ENCODE results near the gene PGAP3.

The PGAP3 gene

DNA sequence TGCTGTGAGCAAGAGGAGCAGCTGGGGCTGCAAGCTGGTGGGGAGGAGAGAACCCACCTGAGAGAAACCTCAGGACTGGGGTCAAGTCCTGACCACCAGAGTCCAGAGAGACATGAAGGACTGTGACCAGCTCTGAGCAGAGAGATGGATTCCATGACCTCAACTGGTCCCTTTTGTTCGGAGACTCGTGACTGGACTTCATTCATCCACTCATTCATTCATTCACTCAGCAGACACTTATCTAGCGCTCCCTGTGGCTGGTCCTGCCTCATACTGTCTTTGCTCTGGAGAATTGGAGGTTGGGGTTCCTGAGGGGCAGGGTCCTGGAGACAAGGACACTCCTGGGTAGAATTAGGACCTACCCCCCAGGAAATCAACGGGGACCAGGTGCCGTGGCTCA, 16.1 kb upstream of the PGAP3 start:
- no peak overlapping the region for H3K27ac ChIP-seq (ENCODE audit: extremely low read depth, low read depth, low read length)
- TF ChIP-seq ZNF341 (tag by site-specific recombination; IDR thresholded peaks at IDR 0.05; ENCODE audit: low read depth) (no peak), ZNF629 (tag by site-specific recombination; IDR thresholded peaks at IDR 0.05) (no peak), ZSCAN30 (tag by site-specific recombination; IDR thresholded peaks at IDR 0.05) (no peak), ZNF660 (tag by site-specific recombination; IDR thresholded peaks at IDR 0.05) (no peak), GLIS1 (tag by site-specific recombination; IDR thresholded peaks at IDR 0.05) (no peak)
- peaks cover 3 to 41% of the 10 kb centered on the region in 2 experiments; a peak in 1 of 3 replicates for H3K36me3 ChIP-seq (ENCODE audit: control insufficient read depth in 2 of 2, insufficient read depth in 1 of 2, low read length in 2 of 2)
- H3K9me3 ChIP-seq (ENCODE audit: control insufficient read depth, insufficient read depth, low read depth, low read length) = no peaks in the 10 kb centered on the region
- H3K4me3 ChIP-seq (ENCODE audit: low read depth, low read length) = no peak overlapping the region
- H3K4me1 ChIP-seq (ENCODE audit: control insufficient read depth, insufficient read depth, low read length) = peaks cover 13% of the 10 kb centered on the region; the same call in 1 of the 2 replicates
- POLR2A ChIA-PET = no interaction called here
- CTCF ChIA-PET = interaction anchor here (0.7 to 1.5 kb wide), 4 partner anchors 69 to 372 kb away, joined by 3 to 4 read pairs (median 3); no protein-coding TSS in a partner anchor

DNA sequence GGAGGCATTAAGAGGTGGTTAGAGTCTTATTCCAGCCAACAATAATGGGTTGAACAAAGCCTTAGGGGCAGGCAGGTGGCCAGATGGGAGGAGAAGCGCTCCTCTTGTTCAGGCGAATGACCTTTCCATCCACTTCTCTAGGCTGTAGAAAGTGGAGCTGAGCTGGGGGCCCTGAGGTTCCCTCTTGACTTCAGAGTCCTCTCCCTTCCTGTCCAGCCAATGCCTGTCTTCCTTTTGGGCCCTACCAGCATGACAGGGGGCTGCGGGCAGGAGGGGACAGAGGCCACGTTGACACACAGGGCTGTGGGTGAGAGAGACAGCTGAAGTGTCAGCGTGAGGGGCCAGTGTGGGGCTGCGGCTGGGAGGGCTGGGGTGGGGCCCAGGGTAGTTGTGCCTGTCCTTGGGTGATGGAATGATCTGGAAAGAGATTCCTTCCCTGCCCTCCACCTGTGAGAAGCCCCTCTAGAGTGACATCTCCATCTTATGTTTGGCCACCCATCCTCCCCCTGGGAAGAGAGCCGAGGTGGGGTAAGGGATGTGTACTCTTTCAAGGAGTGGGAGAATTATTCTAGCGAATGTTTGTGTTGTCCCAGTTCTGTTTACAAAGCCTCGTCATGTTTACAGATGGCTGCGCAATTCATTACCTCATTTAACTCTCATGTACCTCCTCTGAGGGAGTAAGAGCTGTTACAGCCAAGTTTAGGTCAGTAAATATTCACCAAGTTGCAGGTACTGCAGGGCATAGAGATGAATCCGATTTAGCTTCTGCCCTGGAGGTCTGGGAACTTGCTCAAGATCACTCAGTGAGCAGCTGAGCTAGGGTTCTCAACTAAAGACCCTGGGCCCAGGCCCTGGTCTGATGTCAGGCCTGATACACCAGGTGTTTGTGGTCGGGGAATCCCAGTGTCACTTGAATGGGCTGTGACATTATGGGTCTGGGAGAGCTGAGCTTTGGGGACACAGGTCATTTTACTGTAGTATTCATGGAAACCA, 15.3 kb upstream of the PGAP3 start:
- ChIA-PET POLR2A (interaction anchor here (0.8 kb wide), 1 partner anchor 28 kb away, joined by 3 read pairs; no protein-coding TSS in a partner anchor), CTCF (interaction anchor here (0.6 to 3.4 kb wide), 10 partner anchors 27 to 372 kb away, joined by 3 to 22 read pairs (median 3); partner anchors contain the start of gene MIEN1)
- Histone ChIP-seq H3K27ac (ENCODE audit: extremely low read depth, low read depth, low read length) (peak overlapping the region; percentile 17; the same call in 1 of the 2 replicates), H3K9me3 (ENCODE audit: control insufficient read depth, insufficient read depth, low read depth, low read length) (no peaks in the 10 kb centered on the region), H3K4me3 (ENCODE audit: low read depth, low read length) (no peak overlapping the region), H3K36me3 (ENCODE audit: control insufficient read depth in 2 of 2, insufficient read depth in 1 of 2, low read length in 2 of 2) (peaks cover 0 to 34% of the 10 kb centered on the region in 2 experiments; a peak in 1 of 3 replicates), H3K4me1 (ENCODE audit: control insufficient read depth, insufficient read depth, low read length) (peaks cover 13% of the 10 kb centered on the region; the same call in 1 of the 2 replicates)
- TF ChIP-seq KLF7 (tag by site-specific recombination; IDR thresholded peaks at IDR 0.05; ENCODE audit: borderline replicate concordance) (no peak), ZNF202 (tag by site-specific recombination; IDR thresholded peaks at IDR 0.05; ENCODE audit: borderline replicate concordance) (no peak), ZNF664 (tag by site-specific recombination; IDR thresholded peaks at IDR 0.05) (peak; percentile 54; the same call in 1 of the 2 replicates), SETDB1 (IDR thresholded peaks at IDR 0.05; ENCODE audit: insufficient read length, low read length) (no peak), KLF8 (tag by site-specific recombination; IDR thresholded peaks at IDR 0.05) (no peak), ZNF623 (tag by site-specific recombination; IDR thresholded peaks at IDR 0.05) (no peak)
- TF ChIP-seq, protein P1, sequence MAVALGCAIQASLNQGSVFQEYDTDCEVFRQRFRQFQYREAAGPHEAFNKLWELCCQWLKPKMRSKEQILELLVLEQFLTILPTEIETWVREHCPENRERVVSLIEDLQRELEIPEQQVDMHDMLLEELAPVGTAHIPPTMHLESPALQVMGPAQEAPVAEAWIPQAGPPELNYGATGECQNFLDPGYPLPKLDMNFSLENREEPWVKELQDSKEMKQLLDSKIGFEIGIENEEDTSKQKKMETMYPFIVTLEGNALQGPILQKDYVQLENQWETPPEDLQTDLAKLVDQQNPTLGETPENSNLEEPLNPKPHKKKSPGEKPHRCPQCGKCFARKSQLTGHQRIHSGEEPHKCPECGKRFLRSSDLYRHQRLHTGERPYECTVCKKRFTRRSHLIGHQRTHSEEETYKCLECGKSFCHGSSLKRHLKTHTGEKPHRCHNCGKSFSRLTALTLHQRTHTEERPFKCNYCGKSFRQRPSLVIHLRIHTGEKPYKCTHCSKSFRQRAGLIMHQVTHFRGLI (tag by site-specific recombination; IDR thresholded peaks at IDR 0.05) = no peak
- TF ChIP-seq, protein P2, sequence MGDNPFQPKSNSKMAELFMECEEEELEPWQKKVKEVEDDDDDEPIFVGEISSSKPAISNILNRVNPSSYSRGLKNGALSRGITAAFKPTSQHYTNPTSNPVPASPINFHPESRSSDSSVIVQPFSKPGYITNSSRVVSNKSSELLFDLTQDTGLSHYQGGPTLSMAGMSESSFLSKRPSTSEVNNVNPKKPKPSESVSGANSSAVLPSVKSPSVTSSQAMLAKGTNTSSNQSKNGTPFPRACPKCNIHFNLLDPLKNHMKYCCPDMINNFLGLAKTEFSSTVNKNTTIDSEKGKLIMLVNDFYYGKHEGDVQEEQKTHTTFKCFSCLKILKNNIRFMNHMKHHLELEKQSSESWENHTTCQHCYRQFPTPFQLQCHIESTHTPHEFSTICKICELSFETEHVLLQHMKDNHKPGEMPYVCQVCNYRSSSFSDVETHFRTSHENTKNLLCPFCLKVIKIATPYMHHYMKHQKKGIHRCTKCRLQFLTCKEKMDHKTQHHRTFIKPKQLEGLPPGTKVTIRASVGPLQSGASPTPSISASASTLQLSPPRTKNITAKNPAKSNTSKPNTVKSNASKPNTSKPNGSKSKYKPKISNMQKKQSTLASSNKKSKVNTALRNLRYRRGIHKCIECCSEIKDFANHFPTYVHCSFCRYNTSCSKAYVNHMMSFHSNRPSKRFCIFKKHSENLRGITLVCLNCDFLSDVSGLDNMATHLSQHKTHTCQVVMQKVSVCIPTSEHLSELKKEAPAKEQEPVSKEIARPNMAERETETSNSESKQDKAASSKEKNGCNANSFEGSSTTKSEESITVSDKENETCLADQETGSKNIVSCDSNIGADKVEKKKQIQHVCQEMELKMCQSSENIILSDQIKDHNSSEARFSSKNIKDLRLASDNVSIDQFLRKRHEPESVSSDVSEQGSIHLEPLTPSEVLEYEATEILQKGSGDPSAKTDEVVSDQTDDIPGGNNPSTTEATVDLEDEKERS (tag by site-specific recombination; IDR thresholded peaks at IDR 0.05) = no peak
- TF ChIP-seq, protein P3, sequence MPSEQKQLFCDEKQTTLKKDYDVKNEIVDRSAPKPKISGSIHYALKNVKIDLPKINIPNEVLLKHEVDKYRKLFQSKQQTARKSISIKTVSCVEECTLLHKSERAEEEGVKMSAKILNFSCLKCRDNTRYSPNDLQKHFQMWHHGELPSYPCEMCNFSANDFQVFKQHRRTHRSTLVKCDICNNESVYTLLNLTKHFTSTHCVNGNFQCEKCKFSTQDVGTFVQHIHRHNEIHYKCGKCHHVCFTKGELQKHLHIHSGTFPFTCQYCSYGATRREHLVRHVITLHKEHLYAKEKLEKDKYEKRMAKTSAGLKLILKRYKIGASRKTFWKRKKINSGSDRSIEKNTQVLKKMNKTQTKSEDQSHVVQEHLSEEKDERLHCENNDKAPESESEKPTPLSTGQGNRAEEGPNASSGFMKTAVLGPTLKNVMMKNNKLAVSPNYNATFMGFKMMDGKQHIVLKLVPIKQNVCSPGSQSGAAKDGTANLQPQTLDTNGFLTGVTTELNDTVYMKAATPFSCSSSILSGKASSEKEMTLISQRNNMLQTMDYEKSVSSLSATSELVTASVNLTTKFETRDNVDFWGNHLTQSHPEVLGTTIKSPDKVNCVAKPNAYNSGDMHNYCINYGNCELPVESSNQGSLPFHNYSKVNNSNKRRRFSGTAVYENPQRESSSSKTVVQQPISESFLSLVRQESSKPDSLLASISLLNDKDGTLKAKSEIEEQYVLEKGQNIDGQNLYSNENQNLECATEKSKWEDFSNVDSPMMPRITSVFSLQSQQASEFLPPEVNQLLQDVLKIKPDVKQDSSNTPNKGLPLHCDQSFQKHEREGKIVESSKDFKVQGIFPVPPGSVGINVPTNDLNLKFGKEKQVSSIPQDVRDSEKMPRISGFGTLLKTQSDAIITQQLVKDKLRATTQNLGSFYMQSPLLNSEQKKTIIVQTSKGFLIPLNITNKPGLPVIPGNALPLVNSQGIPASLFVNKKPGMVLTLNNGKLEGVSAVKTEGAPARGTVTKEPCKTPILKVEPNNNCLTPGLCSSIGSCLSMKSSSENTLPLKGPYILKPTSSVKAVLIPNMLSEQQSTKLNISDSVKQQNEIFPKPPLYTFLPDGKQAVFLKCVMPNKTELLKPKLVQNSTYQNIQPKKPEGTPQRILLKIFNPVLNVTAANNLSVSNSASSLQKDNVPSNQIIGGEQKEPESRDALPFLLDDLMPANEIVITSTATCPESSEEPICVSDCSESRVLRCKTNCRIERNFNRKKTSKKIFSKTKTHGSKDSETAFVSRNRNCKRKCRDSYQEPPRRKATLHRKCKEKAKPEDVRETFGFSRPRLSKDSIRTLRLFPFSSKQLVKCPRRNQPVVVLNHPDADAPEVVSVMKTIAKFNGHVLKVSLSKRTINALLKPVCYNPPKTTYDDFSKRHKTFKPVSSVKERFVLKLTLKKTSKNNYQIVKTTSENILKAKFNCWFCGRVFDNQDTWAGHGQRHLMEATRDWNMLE (tag by site-specific recombination; conservative IDR thresholded peaks at IDR 0.05; ENCODE audit: low read depth) = no peak
- TF ChIP-seq, protein P4, sequence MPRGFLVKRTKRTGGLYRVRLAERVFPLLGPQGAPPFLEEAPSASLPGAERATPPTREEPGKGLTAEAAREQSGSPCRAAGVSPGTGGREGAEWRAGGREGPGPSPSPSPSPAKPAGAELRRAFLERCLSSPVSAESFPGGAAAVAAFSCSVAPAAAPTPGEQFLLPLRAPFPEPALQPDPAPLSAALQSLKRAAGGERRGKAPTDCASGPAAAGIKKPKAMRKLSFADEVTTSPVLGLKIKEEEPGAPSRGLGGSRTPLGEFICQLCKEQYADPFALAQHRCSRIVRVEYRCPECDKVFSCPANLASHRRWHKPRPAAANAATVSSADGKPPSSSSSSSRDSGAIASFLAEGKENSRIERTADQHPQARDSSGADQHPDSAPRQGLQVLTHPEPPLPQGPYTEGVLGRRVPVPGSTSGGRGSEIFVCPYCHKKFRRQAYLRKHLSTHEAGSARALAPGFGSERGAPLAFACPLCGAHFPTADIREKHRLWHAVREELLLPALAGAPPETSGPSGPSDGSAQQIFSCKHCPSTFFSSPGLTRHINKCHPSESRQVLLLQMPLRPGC (tag by site-specific recombination; IDR thresholded peaks at IDR 0.05) = no peak
- TF ChIP-seq, protein P5, sequence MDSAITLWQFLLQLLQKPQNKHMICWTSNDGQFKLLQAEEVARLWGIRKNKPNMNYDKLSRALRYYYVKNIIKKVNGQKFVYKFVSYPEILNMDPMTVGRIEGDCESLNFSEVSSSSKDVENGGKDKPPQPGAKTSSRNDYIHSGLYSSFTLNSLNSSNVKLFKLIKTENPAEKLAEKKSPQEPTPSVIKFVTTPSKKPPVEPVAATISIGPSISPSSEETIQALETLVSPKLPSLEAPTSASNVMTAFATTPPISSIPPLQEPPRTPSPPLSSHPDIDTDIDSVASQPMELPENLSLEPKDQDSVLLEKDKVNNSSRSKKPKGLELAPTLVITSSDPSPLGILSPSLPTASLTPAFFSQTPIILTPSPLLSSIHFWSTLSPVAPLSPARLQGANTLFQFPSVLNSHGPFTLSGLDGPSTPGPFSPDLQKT (IDR thresholded peaks at IDR 0.05; ENCODE audit: borderline replicate concordance, low read depth, low read length) = no peak

Measured in HEK293 (cell line).